NCI-H187 treated with DMSO at 0.1 percent for 48 hours (cell line): ENCODE results near the gene CHRNA4.
"Not testable (repeated sequence)": the region's sequence is repeated elsewhere in the genome, so short reads cannot be mapped to it uniquely, and the experiment has no call there.

Experiments used
- DNase-seq: peaks from one replicate; lab custom pipeline; 2025; lab: John Stamatoyannopoulos, UW

CHRNA4 gene

GRCh38 chr20:63397946-63398450 lies 36.8 kb upstream of the CHRNA4 start:
- DNase-seq = no peak

- no peak for DNase-seq
These were observed 36.1 kb upstream of the CHRNA4 start for GRCh38 chr20:63397155-63397843.

- DNase-seq = no peak
These were observed 35.2 kb upstream of the CHRNA4 start for GRCh38 chr20:63396300-63396699.

GRCh38 chr20:63395723-63396122 lies 34.6 kb upstream of the CHRNA4 start:
- no peak for DNase-seq

GRCh38 chr20:63394920-63395455 lies 33.8 kb upstream of the CHRNA4 start:
- DNase-seq = no peak

- DNase-seq = no peak
These were observed 33.1 kb upstream of the CHRNA4 start for GRCh38 chr20:63394069-63394919.

GRCh38 chr20:63393566-63393965 lies 32.4 kb upstream of the CHRNA4 start:
- DNase-seq = no peak

GRCh38 chr20:63392465-63393365 lies 31.6 kb upstream of the CHRNA4 start:
- no peak for DNase-seq

GRCh38 chr20:63387917-63388316 lies 26.8 kb upstream of the CHRNA4 start:
- DNase-seq = no peak

- no peak for DNase-seq
These were observed 26.2 kb upstream of the CHRNA4 start for GRCh38 chr20:63387393-63387792.

GRCh38 chr20:63386491-63386890 lies 25.3 kb upstream of the CHRNA4 start:
- DNase-seq = no peak

GRCh38 chr20:63385819-63386218 lies 24.7 kb upstream of the CHRNA4 start:
- no peak for DNase-seq

GRCh38 chr20:63384336-63384735 lies 23.2 kb upstream of the CHRNA4 start:
- no peak for DNase-seq

GRCh38 chr20:63383556-63383955 lies 22.4 kb upstream of the CHRNA4 start:
- no peak for DNase-seq

GRCh38 chr20:63382551-63383300 lies 21.6 kb upstream of the CHRNA4 start:
- no peak for DNase-seq

GRCh38 chr20:63381781-63382431 lies 20.8 kb upstream of the CHRNA4 start:
- DNase-seq = no peak

- DNase-seq = no peak
These were observed 19.3 kb upstream of the CHRNA4 start for GRCh38 chr20:63380346-63380870.

- DNase-seq = not testable (repeated sequence)
These were observed 18.7 kb upstream of the CHRNA4 start for GRCh38 chr20:63379872-63380271.

- no peak for DNase-seq
These were observed 18.1 kb upstream of the CHRNA4 start for GRCh38 chr20:63379296-63379695.

- DNase-seq = no peak
These were observed 17.5 kb upstream of the CHRNA4 start for GRCh38 chr20:63378626-63379025.
